Medulla oblongata (tissue), 1 donor: Measurements from ENCODE around the gene CAMTA1.

Experiments used
- DNase-seq: peaks from one replicate; pipeline ENCODE4 v3.0.0-alpha.2; 2015; ENCODE audit errors: extremely low spot score

CAMTA1 gene

GRCh38 chr1:7570311-7570710 is 785.1 kb downstream of the CAMTA1 start:
- no peak for DNase-seq

- no peak for DNase-seq
Observed at GRCh38 chr1:7572654-7573152, 787.4 kb downstream of the CAMTA1 start.

- no peak for DNase-seq
Observed at GRCh38 chr1:7573481-7573880, 788.2 kb downstream of the CAMTA1 start.

- no peak for DNase-seq
Observed at GRCh38 chr1:7574121-7575040, 789.1 kb downstream of the CAMTA1 start.

DNA sequence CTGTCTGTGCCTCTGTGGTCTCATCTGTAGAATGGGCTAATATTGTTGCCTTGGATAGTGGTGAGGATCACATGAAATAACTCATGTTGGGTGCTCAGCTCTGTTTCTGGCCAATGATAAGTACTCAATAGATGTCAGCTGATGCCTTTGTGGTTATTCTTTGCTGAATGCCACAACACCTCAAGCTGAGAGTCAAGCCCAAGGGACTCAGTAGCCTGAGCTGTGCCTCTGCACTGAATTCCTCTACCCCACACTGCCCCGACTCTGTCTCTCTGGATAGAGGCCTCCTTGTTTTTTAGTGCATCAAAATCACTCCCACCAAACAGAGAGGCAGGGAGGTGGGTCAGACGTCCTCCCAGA is 789.8 kb downstream of the CAMTA1 start:
- no peak for DNase-seq

- no peak for DNase-seq
Observed at GRCh38 chr1:7576946-7577657, 791.8 kb downstream of the CAMTA1 start.

DNA sequence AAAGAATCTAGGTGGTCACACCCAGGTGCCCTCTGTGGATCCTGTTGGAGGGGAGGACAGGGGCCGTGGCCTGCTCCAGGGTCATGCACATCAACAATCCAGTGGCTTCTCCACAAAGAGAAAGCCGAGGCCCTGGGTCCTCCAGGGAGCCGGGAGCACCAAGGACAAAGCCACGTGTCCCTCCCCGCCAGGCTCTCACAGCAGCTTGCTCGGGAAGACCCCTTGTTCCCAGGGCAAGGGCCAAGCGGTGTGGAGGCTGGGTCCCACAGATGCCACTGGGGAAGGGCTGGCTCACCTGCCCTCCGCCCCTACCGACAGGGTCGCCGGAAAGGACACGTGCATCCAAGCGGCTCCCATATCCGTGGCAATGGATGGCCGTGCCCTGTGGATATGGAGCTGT is 793.0 kb downstream of the CAMTA1 start:
- no peak for DNase-seq

DNA sequence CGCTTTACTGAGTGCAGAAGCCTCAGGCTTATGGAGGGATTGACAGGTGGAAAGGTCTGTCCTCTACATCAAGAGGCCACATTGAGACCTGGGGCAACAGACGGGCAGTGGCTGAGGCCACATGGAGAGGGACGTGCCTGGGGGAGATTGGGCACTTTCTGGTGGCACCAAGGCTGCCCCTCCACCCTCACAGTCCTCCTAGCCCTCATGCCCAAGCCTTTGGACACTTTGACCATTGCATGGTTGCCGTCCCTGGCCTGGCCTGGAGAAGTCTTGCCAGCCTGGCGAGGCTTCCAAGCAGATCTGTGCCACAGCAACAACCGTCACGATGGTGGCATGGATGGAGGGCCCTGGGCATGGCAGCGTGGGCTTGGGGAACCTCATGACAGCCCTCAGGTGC is 793.8 kb downstream of the CAMTA1 start:
- DNase-seq = no peak

DNA sequence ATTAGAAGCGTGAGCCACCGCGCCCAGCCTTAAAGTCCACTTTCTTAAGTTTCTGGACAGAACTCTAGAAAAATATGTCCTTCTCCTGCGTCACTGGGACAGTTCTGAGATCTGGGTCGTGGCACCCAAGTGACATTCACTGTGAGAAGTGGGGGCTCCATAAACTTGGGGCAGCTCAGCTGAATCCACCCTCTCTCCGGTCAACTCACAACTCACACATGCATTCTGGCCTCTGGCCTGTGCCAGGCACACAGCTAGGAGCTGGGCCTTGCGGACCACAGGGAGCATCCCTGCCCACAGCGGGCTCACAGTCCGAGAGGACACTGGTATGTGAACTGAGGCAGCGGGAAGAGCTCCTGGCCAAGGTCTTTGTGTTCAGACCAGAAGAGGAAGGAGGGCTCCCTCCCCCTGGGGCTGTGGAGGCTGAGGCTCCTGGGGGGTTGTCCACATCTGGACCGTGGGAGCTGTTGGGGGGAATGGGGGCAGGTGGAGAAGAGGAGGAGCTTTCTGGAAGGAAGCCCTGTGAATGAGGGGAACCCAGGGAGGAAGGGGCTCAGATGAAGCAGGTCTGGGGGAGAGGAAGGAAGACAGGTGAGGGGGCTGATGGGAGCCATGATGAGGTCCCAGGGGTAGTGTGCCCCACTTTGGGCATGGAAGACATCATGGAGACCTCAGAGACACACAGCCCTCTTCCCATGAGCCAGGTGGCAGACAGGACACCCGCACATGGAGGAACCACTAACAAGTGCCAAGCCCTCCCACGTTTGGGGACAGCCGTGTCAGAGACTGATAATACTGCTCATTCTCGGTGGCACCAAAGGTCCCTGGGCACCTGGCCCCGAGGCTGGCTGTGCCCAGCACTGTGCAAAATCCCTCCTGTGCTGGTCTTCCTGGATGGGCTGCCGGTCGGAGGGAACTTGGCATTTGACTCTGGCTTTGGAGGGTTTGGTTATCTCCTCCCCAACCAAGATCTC is 794.9 kb downstream of the CAMTA1 start:
- DNase-seq = no peak

- DNase-seq = no peak
Observed at GRCh38 chr1:7580923-7581753, 795.9 kb downstream of the CAMTA1 start.

DNA sequence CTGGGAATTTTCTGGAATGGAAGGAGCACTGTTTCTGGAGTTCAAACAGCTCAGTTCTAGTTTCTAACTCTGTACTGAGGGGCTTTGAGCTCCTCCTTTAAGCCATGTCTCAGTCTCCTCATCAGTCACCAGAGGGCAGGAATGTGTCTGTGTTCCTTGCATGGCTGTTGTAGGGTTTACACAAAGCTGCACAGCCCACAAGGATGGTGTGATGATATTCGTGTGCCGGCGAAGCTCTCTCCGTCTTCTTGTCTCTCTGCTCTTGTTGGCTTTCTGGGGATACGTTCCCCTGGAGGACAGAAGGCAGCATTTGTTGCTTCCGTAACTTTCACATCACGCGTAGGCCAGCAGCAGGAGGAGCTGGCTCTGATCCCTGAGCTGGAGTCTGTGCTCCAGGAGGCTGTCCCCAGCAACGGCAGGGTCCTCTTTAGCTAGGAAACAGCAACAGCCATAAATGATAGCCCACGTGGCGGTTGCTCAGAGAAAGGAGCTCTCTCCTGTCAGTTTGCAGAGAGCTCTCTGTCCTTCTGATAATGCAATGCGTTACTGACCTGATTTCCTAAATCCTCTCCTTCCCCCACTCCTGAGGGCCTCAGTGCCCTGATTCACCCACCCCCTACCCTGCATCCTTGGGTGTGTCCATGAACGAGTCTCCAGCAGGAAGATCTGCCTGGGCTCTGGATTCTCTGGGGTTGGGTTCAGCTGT is 796.7 kb downstream of the CAMTA1 start:
- DNase-seq = peak; percentile 16

GRCh38 chr1:7582460-7582972 is 797.3 kb downstream of the CAMTA1 start:
- no peak for DNase-seq

DNA sequence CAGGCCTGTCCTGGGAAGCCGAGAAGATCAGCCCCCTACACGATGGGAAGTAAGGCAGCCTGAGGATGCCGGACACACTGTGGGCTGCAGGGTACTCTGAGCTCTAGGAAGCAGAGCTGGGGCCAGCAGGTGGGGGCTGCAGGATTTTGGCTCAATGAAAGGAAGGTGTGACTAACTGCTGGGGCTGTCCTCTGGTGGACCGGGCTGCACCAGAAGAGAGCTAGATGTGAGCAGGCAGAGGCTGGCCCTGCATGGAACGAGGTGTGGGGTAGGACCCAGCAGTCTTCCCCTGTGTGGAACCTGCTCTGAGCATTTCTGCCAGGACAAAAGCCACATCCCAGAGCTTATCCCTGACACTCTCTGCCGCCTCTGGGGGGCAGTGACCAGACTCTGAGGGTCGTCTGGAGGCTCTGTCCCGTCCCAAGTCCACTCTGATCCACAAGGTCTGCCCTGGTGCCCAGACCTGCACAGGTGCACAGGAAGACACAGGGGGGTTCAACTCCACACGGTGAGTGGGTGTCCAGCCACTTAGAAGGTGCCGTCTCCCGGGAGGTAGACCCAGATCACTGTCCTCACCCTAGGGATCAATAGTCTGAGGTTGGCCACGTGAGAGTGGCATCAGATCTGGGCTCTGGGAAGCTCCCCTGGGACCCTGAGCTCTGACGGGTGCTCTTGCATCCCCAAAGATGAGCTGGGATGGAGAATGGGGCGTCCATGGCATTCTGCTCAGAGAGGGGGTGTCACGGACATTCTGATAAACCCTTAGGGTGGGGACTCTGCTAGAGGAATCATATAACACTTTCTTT is 798.2 kb downstream of the CAMTA1 start:
- no peak for DNase-seq

- DNase-seq = no peak
Observed at GRCh38 chr1:7584157-7584556, 798.9 kb downstream of the CAMTA1 start.

GRCh38 chr1:7584643-7585042 is 799.4 kb downstream of the CAMTA1 start:
- no peak for DNase-seq

GRCh38 chr1:7585216-7585907 is 800.1 kb downstream of the CAMTA1 start:
- no peak for DNase-seq

GRCh38 chr1:7586031-7586941 is 801.0 kb downstream of the CAMTA1 start:
- DNase-seq = no peak
